Measurements from ENCODE around the gene CBFA2T3. TPM values are rescaled to one million over a fixed set of nuclear protein-coding genes. Genes with fewer than 3 reads are reported as not detected.

The CBFA2T3 gene
- 10 to 100 TPM in 1 of 4 donors, 1 to 10 TPM in 2, under 1 TPM in 1; 0.84 to 12.6 (median 1.4) TPM for total RNA-seq

- no peak for TF ChIP-seq CTCF (IDR thresholded peaks at IDR 0.05)
- ATAC-seq (ENCODE audit: low FRiP score) (peak; percentile 23), DNase-seq (ENCODE audit: low spot score) (no peak)
Measured at GRCh38 chr16:88977018-88977811, at the start of gene CBFA2T3. TSS of gene CBFA2T3 (minus strand) at chr16:88977207. CDS start at chr16:88976807, 400 bp downstream.

- no peak for TF ChIP-seq CTCF (IDR thresholded peaks at IDR 0.05)
- ATAC-seq (ENCODE audit: low FRiP score) (no peak), DNase-seq (ENCODE audit: low spot score) (no peak)
Measured at GRCh38 chr16:89026121-89026612, 49.2 kb upstream of the CBFA2T3 start.

GRCh38 chr16:89025636-89026035 is 48.6 kb upstream of the CBFA2T3 start:
- ATAC-seq (ENCODE audit: low FRiP score) (no peak), DNase-seq (ENCODE audit: low spot score) (no peak)
- no peak for TF ChIP-seq CTCF (IDR thresholded peaks at IDR 0.05)

- ATAC-seq (ENCODE audit: low FRiP score), result no peak
- no peak for TF ChIP-seq CTCF (IDR thresholded peaks at IDR 0.05)
- DNase-seq (ENCODE audit: low spot score), result no peak
Measured at GRCh38 chr16:89024546-89025060, 47.6 kb upstream of the CBFA2T3 start.

GRCh38 chr16:89023621-89024511 is 46.9 kb upstream of the CBFA2T3 start:
- DNase-seq (ENCODE audit: low spot score), result no peak
- ATAC-seq (ENCODE audit: low FRiP score), result no peak
- TF ChIP-seq CTCF (IDR thresholded peaks at IDR 0.05), result no peak

GRCh38 chr16:89023151-89023551 is 46.1 kb upstream of the CBFA2T3 start:
- no peak for ATAC-seq (ENCODE audit: low FRiP score)
- no peak for TF ChIP-seq CTCF (IDR thresholded peaks at IDR 0.05)
- DNase-seq (ENCODE audit: low spot score), result no peak

All from omental fat pad (tissue), 4 donors.